Measurements from ENCODE around the gene CLCNKA.
"Not testable (repeated sequence)": the region's sequence is repeated elsewhere in the genome, so short reads cannot be mapped to it uniquely, and the experiment has no call there.

CLCNKA gene

DNA sequence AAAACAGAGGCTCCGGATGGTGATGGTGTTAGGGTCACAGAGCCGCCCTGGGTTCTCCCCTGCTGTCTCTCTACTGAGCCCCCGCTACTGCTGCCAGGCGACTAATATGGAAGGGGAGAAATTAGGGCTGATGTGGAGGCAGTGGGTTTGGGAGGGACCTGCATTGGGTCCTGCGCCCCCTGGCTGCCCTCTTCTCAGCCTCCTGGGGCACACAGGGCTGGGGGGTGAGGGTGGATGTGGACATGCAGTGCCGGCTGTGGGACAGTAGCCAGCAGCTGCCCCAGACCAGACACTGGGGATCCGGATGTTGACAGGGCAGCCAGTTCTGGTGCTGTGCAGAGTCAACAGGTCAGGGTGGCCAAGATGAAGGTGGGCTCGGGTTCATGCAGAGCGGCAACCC lies 20.3 kb downstream of the CLCNKA start:
- DNase-seq (ENCODE audit: low spot score), result no peak

- DNase-seq (ENCODE audit: low spot score), result not testable (repeated sequence)
Observed at GRCh38 chr1:16042654-16043053, 20.8 kb downstream of the CLCNKA start.

- DNase-seq (ENCODE audit: low spot score), result no peak
Observed at GRCh38 chr1:16043521-16043920, 21.7 kb downstream of the CLCNKA start, which contains the start of gene CLCNKB. CLCNKB (plus strand) TSS chr1:16043782; CDS start chr1:16044493, 711 bp downstream.

- no peak for DNase-seq (ENCODE audit: low spot score)
Observed at GRCh38 chr1:16043950-16044349, 22.1 kb downstream of the CLCNKA start.

- DNase-seq (ENCODE audit: low spot score), result no peak
Observed at GRCh38 chr1:16046842-16047241, 25.0 kb downstream of the CLCNKA start.

DNA sequence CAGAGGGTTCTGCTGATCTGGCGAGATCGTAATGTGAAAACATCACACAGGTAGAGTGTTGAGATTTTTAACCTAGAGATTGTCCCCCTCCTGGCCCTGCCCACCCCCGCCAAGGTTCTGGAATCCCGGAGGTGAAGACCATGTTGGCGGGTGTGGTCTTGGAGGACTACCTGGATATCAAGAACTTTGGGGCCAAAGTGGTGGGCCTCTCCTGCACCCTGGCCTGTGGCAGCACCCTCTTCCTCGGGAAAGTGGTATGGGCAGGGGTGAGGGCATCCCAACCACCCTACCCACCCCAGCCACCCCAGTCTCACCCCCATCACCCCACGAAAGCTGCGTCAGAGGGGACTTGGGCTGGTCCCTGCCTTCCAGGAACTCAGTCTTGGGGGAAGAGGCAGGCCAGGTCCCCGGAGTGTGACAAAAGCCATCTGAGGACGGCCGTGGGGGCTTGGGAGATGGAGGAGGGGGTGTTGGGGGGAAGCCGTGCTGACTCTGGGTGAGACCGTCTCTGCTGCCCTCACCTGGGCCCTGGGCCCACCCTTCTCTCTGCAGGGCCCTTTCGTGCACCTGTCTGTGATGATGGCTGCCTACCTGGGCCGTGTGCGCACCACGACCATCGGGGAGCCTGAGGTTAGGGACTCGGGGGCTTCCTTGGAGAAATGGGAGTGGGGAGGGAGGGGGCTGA lies 26.1 kb downstream of the CLCNKA start:
- no peak for DNase-seq (ENCODE audit: low spot score)

GRCh38 chr1:16048573-16049189 lies 26.8 kb downstream of the CLCNKA start:
- DNase-seq (ENCODE audit: low spot score), result peak; percentile 31

- DNase-seq (ENCODE audit: low spot score), result no peak
Observed at GRCh38 chr1:16050328-16050727, 28.5 kb downstream of the CLCNKA start.

DNA sequence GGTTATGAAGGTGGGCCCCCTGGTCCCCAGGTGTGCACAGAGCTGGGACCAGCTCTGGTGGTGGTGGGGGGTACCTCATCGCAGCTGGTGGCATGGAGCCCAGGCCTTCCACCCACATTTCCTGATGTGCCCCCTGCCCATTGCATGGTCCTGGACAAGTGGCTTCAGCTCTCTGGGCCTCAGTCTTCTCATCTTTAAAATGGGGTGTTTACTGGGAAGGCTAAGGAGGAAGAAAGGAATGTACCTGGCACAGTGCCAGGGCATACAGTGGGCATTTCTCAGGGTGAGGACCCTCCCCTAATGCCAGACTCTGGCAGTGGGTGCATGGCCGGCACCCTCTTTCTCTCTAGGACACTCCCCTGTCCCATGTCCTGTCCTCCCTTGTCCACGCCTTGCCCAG lies 29.2 kb downstream of the CLCNKA start:
- no peak for DNase-seq (ENCODE audit: low spot score)

GRCh38 chr1:16051949-16052348 lies 30.1 kb downstream of the CLCNKA start:
- DNase-seq (ENCODE audit: low spot score), result not testable (repeated sequence)

GRCh38 chr1:16053781-16054502 lies 32.1 kb downstream of the CLCNKA start:
- no peak for DNase-seq (ENCODE audit: low spot score)

GRCh38 chr1:16054598-16055540 lies 33.0 kb downstream of the CLCNKA start:
- DNase-seq (ENCODE audit: low spot score), result no peak

DNA sequence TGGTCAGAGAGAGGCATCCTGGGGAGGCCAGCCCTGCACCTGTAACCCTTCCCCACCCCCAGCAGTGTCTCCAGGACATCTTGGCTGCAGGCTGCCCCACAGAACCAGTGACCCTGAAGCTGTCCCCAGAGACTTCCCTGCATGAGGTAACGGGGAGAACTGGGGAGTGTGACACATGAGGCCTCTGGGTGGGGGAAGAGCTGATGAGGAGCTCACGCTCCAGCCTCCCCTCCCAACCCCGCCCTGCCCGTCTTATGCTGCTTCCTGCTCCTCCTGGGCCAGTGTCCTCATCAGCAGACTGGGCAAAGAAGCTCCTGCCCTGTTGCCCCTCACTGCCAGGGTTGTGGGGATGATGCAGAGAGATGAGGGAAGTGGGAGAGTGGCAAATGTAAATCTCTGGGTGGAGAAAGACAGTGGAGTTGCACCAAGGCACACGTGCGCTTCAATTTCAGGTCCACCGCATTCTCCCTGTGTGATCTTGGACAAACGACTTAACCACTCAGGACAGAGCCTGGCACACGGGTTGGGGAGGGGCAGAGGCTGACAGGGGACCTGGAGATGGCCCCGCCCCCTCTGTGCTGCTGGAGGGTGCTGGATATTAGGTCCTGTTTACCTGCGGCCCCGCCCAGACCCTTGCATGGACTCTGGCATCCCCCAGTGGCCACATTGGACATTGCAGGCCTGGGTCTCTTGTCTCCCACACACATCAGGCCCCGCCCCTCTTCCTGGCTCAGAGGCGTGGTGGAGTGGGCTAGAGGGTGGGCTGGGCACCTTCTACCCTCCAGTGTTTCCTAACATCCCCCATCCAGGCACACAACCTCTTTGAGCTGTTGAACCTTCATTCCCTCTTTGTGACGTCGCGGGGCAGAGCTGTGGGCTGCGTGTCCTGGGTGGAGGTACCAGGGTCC lies 34.0 kb downstream of the CLCNKA start:
- DNase-seq (ENCODE audit: low spot score), result peak; percentile 73

DNA sequence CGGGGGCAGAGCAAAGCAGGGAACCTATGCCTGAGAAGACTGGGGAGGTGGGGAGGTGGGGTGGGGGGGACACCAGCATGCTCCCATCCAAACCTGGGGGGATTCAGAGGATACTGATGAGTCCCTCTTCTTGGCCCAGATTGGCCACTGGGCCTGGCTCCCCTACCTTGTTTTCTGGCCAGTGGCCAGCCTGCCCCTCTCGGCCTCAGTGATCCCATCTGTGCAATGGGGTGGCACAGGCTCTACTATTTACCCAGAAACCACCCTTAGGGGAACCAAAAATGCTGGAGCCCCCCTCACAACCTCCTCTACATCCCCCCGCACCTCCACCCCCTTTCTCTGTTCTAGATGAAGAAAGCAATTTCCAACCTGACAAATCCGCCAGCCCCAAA lies 34.7 kb downstream of the CLCNKA start:
- DNase-seq (ENCODE audit: low spot score), result not testable (repeated sequence)

DNA sequence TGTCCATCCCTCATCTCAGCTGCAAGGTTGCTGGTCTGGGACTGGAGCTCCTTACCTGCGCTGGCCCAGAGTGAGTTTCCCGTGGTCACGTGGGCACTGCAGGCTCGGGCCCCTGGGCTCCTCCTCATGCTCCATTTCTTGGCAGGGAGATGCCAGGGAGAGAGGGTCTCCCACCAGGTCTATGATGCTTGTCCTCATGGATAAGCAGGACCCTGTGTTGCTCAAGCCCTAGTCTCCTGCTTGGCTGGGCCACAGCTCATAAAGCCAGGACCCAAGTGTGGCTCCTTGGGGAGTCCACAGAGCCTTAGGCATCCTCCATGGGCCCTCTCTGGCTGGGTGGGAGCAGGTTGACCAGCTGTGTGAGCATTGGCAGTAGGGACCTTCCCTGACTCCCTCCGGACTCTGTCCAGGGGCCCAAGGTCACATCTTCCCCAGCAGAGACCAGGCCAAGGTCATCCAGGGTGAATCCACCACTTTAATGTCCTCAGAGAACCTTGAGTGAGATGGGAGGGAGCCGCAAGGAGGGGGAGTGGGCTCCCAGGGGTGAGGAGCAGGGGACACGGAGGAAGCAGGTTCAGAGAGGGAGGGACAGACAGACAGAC lies 35.6 kb downstream of the CLCNKA start:
- not testable (repeated sequence) for DNase-seq (ENCODE audit: low spot score)

DNA sequence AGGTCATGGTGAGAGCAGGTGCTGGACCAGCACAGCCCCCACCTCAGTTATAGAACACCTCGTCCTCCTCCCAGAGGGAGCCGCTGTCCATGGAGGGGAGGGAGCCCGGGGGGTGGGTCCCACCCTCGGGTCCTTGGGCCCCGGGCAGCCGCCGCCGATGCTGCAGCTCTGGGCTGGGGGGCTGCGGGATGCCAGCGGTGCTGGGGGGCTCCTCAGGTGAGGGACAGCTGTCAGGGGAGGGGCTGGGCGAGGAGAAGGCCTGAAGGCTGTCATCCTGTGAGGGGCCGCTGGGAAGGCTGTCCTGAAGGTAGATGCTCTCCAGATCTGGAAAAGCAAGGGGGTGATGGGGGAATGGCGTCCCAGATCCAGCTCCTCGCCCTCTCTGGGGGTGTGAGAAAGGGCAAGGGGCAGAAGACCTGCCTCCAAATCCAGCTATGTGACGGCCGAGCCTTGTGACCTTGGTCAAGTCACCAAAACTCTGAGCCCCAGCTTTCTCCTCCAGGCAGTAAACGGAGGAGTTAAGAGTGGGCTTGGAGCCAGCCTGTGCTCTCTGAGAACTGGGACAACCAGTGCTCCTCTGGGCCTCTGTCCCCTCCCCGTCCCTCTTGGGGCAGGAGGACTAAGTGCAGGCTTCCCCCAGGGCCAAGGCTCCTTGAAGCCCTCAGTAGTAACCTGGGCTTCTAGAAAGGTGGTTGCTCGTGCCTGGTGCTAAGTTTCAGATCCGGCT lies 36.7 kb downstream of the CLCNKA start:
- DNase-seq (ENCODE audit: low spot score), result not testable (repeated sequence)

- DNase-seq (ENCODE audit: low spot score), result no peak
Observed at GRCh38 chr1:16061266-16061665, 39.4 kb downstream of the CLCNKA start.

GRCh38 chr1:16061989-16062686 lies 40.3 kb downstream of the CLCNKA start:
- DNase-seq (ENCODE audit: low spot score), result not testable (repeated sequence)

DNA sequence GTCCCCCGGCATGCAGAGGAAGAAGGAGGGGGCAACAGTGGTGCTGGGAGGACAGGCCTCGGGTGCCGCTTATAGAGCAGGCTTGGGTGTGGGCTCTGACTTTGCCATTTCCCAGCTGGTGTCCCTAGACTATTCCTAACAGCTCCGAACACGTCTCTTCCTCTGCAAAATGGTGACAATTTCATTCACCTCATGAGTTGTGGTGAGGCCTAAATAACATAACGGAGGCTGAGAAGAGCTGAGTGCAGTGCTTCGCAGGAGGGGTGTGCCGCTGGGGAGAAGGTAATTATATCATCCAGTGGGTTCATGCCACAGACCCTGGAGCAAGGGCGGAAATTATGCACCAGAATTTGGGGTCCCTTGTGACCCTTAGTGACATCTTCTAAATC lies 40.8 kb downstream of the CLCNKA start:
- not testable (repeated sequence) for DNase-seq (ENCODE audit: low spot score)

Measured in LoVo (cell line).